Activated naive CD8-positive, alpha-beta T cell (primary cell): ENCODE measurements around the gene PHF11.

Source experiments
- H3K27ac Mint-ChIP-seq: one replicate; pipeline ENCODE4 v1.8.0; 2021; ENCODE audit warnings: mixed read lengths
- H3K27me3 Mint-ChIP-seq: one replicate; pipeline ENCODE4 v1.8.0; 2021; ENCODE audit warnings: mixed read lengths
- H3K36me3 Mint-ChIP-seq: one replicate; pipeline ENCODE4 v1.8.0; 2021; ENCODE audit warnings: mixed read lengths
- H3K4me1 Mint-ChIP-seq: one replicate; pipeline ENCODE4 v1.8.0; 2021; ENCODE audit warnings: low read depth, mixed read lengths
- H3K4me3 Mint-ChIP-seq: one replicate; pipeline ENCODE4 v1.8.0; 2021; ENCODE audit warnings: mild to moderate bottlenecking, mixed read lengths
- H3K9me3 Mint-ChIP-seq: one replicate; pipeline ENCODE4 v1.8.0; 2021; ENCODE audit warnings: low read depth, mixed read lengths

PHF11 gene

GRCh38 chr13:49524740-49525501, 29.2 kb downstream of the PHF11 start:
- no peaks in the 10 kb centered on the region for H3K9me3 Mint-ChIP-seq
- H3K36me3 Mint-ChIP-seq = peaks cover 6% of the 10 kb centered on the region
- no peaks in the 10 kb centered on the region for H3K27me3 Mint-ChIP-seq
- H3K4me1 Mint-ChIP-seq = peaks cover 1% of the 10 kb centered on the region
- H3K4me3 Mint-ChIP-seq = no peak overlapping the region
- no peak overlapping the region for H3K27ac Mint-ChIP-seq

GRCh38 chr13:49527123-49527522, 31.4 kb downstream of the PHF11 start:
- peak overlapping the region; percentile 22 for H3K27ac Mint-ChIP-seq

GRCh38 chr13:49528161-49528560, 32.4 kb downstream of the PHF11 start:
- Mint-ChIP-seq H3K4me1 (peaks cover 7% of the 10 kb centered on the region), H3K9me3 (no peaks in the 10 kb centered on the region), H3K4me3 (no peak overlapping the region), H3K27ac (peak overlapping the region; percentile 71), H3K36me3 (peaks cover 15% of the 10 kb centered on the region), H3K27me3 (no peaks in the 10 kb centered on the region)

More at GRCh38 chr13:49527123-49527522, 31.4 kb downstream of the PHF11 start:
- Mint-ChIP-seq H3K36me3 (peaks cover 12% of the 10 kb centered on the region), H3K4me3 (no peak overlapping the region), H3K9me3 (no peaks in the 10 kb centered on the region), H3K27me3 (no peaks in the 10 kb centered on the region), H3K4me1 (peaks cover 4% of the 10 kb centered on the region)

- Mint-ChIP-seq H3K27me3 (no peaks in the 10 kb centered on the region), H3K27ac (peak overlapping the region; percentile 83), H3K4me3 (no peak overlapping the region), H3K36me3 (peaks cover 17% of the 10 kb centered on the region), H3K9me3 (no peaks in the 10 kb centered on the region), H3K4me1 (peaks cover 7% of the 10 kb centered on the region)
These were observed 34.7 kb downstream of the PHF11 start for GRCh38 chr13:49530457-49530856.

GRCh38 chr13:49532593-49532992, 36.8 kb downstream of the PHF11 start:
- Mint-ChIP-seq H3K4me1 (peaks cover 7% of the 10 kb centered on the region), H3K36me3 (peaks cover 19% of the 10 kb centered on the region), H3K27ac (no peak overlapping the region), H3K4me3 (no peak overlapping the region), H3K9me3 (no peaks in the 10 kb centered on the region), H3K27me3 (no peaks in the 10 kb centered on the region)

GRCh38 chr13:49533011-49533410, 37.3 kb downstream of the PHF11 start:
- Mint-ChIP-seq H3K36me3 (peaks cover 19% of the 10 kb centered on the region), H3K9me3 (no peaks in the 10 kb centered on the region), H3K4me3 (no peak overlapping the region), H3K27me3 (no peaks in the 10 kb centered on the region), H3K4me1 (peaks cover 7% of the 10 kb centered on the region), H3K27ac (peak overlapping the region; percentile 61)

- peaks cover 19% of the 10 kb centered on the region for H3K36me3 Mint-ChIP-seq
- H3K4me1 Mint-ChIP-seq = peaks cover 7% of the 10 kb centered on the region
- no peaks in the 10 kb centered on the region for H3K27me3 Mint-ChIP-seq
- H3K27ac Mint-ChIP-seq = no peak overlapping the region
- no peak overlapping the region for H3K4me3 Mint-ChIP-seq
- H3K9me3 Mint-ChIP-seq = no peaks in the 10 kb centered on the region
These were observed 38.0 kb downstream of the PHF11 start for GRCh38 chr13:49533591-49534269.

GRCh38 chr13:49536144-49536873, 40.6 kb downstream of the PHF11 start:
- H3K9me3 Mint-ChIP-seq = no peaks in the 10 kb centered on the region
- H3K4me3 Mint-ChIP-seq = no peak overlapping the region
- no peaks in the 10 kb centered on the region for H3K27me3 Mint-ChIP-seq
- H3K4me1 Mint-ChIP-seq = peaks cover 25% of the 10 kb centered on the region
- no peak overlapping the region for H3K27ac Mint-ChIP-seq
- H3K36me3 Mint-ChIP-seq = peaks cover 18% of the 10 kb centered on the region

GRCh38 chr13:49538404-49538803, 42.7 kb downstream of the PHF11 start:
- Mint-ChIP-seq H3K9me3 (no peaks in the 10 kb centered on the region), H3K36me3 (peaks cover 16% of the 10 kb centered on the region), H3K27me3 (no peaks in the 10 kb centered on the region), H3K27ac (no peak overlapping the region), H3K4me1 (peaks cover 22% of the 10 kb centered on the region), H3K4me3 (no peak overlapping the region)

GRCh38 chr13:49539313-49539712, 43.6 kb downstream of the PHF11 start:
- Mint-ChIP-seq H3K4me1 (peaks cover 22% of the 10 kb centered on the region), H3K36me3 (peaks cover 13% of the 10 kb centered on the region), H3K4me3 (peak overlapping the region; percentile 74), H3K27me3 (no peaks in the 10 kb centered on the region), H3K9me3 (no peaks in the 10 kb centered on the region), H3K27ac (no peak overlapping the region)

GRCh38 chr13:49539746-49540145, 44.0 kb downstream of the PHF11 start:
- H3K9me3 Mint-ChIP-seq = no peaks in the 10 kb centered on the region
- peaks cover 22% of the 10 kb centered on the region for H3K4me1 Mint-ChIP-seq
- peak overlapping the region; percentile 74 for H3K4me3 Mint-ChIP-seq
- no peaks in the 10 kb centered on the region for H3K27me3 Mint-ChIP-seq
- peaks cover 13% of the 10 kb centered on the region for H3K36me3 Mint-ChIP-seq
- no peak overlapping the region for H3K27ac Mint-ChIP-seq

GRCh38 chr13:49540552-49540951, 44.8 kb downstream of the PHF11 start:
- Mint-ChIP-seq H3K27ac (peak overlapping the region; percentile 84), H3K4me3 (peak overlapping the region; percentile 74), H3K27me3 (no peaks in the 10 kb centered on the region), H3K4me1 (peaks cover 22% of the 10 kb centered on the region), H3K9me3 (no peaks in the 10 kb centered on the region), H3K36me3 (peaks cover 13% of the 10 kb centered on the region)

GRCh38 chr13:49543656-49544055, 47.9 kb downstream of the PHF11 start:
- Mint-ChIP-seq H3K27ac (no peak overlapping the region), H3K9me3 (no peaks in the 10 kb centered on the region), H3K4me3 (no peak overlapping the region), H3K36me3 (peaks cover 15% of the 10 kb centered on the region), H3K27me3 (no peaks in the 10 kb centered on the region), H3K4me1 (peaks cover 22% of the 10 kb centered on the region)

- H3K27me3 Mint-ChIP-seq = no peaks in the 10 kb centered on the region
- peaks cover 16% of the 10 kb centered on the region for H3K36me3 Mint-ChIP-seq
- peaks cover 6% of the 10 kb centered on the region for H3K4me1 Mint-ChIP-seq
- H3K27ac Mint-ChIP-seq = no peak overlapping the region
- no peaks in the 10 kb centered on the region for H3K9me3 Mint-ChIP-seq
- no peak overlapping the region for H3K4me3 Mint-ChIP-seq
These were observed 49.9 kb downstream of the PHF11 start for GRCh38 chr13:49545661-49546060.

GRCh38 chr13:49546561-49546960, 50.8 kb downstream of the PHF11 start:
- Mint-ChIP-seq H3K27me3 (no peaks in the 10 kb centered on the region), H3K9me3 (no peaks in the 10 kb centered on the region), H3K4me1 (no peaks in the 10 kb centered on the region), H3K4me3 (no peak overlapping the region), H3K27ac (no peak overlapping the region), H3K36me3 (peaks cover 12% of the 10 kb centered on the region)
